GM18526 (cell line): ENCODE data around the gene CLPTM1L.

ENCODE experiments used
- POLR2A ChIP-seq: IDR thresholded peaks from 3 replicates; pipeline ENCODE4 v1.6.1; 2011; ENCODE audit not compliant: insufficient read length; ENCODE audit errors: extremely low read depth

CLPTM1L gene, protein sequence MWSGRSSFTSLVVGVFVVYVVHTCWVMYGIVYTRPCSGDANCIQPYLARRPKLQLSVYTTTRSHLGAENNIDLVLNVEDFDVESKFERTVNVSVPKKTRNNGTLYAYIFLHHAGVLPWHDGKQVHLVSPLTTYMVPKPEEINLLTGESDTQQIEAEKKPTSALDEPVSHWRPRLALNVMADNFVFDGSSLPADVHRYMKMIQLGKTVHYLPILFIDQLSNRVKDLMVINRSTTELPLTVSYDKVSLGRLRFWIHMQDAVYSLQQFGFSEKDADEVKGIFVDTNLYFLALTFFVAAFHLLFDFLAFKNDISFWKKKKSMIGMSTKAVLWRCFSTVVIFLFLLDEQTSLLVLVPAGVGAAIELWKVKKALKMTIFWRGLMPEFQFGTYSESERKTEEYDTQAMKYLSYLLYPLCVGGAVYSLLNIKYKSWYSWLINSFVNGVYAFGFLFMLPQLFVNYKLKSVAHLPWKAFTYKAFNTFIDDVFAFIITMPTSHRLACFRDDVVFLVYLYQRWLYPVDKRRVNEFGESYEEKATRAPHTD

DNA sequence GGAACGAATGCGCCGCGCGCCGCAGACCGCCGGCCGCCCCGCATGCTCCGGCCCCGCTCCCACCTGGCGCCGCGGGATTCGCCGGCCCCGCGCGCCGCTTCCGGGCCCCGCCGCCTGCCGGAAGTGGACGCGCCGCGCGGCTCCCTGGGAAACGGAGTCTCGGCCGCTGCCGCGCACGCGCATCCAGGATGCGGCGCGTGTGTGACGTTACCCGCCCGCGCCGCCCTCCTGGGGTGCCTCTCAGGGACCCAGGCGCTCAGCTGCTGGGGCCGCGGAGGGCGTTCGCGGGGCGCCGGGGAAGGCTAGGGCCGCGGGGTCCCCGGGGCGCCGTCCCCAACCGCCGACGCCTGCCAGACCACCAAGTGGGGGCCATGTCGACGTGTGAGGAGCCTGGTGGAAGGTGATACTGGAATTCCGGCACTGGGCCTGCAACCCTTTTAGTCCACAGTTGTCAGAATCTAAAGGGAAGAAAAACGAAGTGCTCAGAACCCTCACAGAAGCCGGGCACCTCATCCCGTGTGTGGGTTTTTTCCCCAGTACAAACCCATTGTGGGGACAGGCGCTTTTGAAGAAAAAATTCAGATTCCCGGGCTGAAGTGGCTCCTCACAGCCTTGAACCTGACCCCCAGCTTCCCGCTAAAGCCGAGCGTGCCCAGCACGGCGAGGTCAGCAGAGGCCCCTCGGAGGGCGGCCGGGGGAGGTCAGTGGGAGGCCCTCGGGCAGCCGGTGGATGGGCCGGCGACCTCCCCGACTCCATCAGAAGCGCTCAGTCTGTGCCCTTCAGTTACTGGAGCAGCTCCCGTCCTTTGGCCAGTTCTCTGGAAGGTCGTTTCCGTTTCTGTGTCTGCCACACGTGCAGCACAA is at the start of gene CLPTM1L:
CLPTM1L (minus strand) TSS at position 125 of the 864 bp plus-strand sequence. CDS start 258 bp downstream, outside the sequence.
- peak; percentile 75 for TF ChIP-seq POLR2A

DNA sequence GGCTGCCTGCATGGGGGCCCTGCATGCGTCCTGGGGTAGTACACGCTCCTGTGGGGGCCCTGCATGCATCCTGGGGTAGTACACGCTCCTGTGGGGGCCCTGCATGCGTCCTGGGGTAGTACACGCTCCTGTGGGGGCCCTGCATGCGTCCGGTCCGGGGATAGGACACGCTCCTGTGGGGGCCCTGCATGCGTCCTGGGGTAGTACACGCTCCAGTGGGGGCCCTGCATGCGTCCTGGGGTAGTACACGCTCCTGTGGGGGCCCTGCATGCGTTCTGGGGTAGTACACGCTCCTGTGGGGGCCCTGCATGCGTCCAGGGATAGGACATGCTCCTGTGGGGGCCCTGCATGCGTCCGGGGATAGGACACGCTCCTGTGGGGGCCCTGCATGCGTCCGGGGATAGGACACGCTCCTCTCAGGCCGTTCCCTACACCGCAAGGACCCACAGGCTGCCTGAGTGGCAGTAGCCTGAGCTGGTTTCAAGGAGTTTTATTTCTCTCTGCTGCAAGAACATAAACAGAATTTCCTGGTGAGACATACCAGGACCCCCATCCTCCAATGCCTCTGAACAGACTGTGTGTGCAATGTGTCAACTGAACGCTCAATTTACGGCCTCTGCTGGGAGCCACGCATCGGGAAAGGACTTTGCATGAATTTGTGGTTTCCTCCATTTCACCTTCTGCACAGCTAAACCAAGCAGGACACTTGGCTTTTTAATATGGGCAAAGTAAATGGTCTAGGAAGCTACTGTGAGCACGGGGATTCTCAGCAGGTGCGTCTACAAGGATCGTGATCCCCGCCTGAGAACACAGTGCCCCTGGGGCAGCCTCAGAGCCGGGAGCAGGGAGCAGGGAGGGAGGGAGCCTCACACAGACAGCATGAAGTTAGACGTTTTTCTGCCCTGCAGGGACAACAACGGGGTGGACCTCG is 48.9 kb upstream of the CLPTM1L start:
- TF ChIP-seq POLR2A, result no peak

DNA sequence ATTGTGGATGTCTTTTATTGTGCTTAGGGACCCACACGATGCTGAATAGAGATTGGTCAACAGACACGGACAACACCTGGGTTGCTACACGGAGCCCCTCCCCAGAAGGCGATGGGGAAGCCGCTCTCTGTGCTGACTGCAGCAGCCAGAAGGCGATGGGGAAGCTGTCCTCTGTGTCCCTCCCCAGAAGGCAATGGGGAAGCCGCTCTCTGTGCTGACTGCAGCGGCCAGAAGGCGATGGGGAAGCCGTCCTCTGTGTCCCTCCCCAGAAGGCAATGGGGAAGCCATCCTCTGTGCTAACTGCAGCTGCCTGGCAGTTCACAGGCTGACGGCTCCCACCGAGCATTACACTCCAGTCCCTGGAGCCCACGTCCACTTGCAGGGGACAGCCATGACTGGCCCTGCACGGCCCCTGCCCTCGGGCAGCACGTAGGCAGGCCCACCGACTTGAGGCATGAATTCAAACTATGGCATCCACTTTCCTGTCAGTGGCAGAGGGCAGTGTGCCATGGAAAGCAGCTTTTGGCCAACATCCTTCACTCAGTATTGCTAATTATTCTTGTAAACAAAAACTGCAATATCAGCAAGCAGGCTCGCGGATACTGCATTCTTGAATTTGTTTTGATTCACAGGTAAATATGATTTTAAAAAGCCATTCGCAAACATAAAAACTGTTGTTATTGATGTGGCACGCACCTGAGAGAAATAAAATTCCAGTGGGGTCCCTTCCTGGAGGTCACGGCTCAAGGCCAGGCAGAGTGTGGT is 48.1 kb upstream of the CLPTM1L start:
- no peak for TF ChIP-seq POLR2A

DNA sequence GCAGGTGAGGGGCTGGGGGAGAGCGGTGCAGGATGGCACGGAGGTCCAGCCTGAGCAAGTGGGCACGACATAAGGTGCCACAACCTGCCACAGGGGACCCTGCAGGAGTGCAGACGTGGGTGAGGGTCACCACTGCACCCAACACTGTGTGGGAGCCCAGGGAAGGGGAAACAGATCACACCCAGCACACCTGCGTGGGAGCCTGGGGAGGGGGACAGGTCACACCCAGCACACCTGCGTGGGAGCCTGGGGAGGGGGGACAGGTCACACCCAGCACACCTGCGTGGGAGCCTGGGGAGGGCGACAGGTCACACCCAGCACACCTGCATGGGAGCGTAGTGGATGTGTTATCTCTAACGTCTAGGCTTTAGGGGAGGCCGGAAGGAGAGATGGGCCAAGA is 47.4 kb upstream of the CLPTM1L start:
- TF ChIP-seq POLR2A, result no peak

DNA sequence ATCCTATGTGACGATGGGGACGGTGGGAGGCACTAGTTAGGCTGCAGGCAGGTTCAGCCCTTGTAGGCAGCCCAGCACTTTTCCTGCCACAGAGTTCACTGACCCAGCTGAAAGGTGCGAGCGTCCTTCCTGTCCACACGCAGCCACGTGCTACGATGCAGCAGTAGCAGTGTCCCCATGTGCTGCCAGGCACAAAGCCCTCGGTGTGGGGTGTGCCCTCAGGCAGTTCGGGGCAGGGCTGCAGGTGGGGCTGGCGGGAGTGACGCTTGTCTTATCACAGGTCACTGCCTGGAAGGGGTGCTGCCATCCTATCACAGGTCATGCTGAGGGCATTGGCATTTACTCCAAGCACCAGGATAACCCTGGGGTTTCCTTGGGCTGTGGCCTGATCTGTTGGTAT is 46.8 kb upstream of the CLPTM1L start:
- no peak for TF ChIP-seq POLR2A

DNA sequence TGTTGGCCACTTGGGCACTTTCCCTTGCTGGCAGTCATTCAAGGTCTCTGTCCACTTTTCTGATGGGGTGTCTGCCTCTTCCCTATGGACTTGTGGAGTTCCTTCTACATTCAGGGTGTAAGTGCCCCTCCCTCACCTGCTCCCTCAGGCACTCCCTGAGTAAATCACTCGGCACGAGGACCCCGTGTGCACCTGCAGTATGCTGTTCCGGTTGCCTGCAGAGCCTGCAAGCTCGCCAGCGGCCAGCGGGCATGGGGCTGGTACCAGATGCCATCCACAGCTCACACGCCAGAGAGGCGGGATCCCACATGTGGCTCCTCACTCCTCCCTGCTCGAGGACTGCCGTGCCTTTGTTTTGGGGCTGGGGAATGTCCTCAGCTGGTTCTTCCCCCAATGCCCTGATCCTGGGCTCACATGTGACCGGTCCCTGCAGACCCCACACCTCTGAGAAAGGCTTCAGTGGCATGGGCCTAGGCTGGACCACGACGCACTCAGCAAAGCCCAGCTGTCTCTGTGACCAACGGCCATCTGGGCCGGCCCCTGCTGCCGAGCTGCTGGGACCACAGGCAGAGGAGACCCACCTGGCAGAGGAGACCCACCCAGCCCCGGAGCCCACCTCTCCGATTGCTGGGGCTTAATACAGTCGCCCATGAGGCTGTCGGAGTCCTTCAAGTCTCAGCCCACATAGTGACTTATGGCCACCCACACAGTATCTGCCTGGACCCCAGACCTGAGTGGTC is 46.1 kb upstream of the CLPTM1L start:
- TF ChIP-seq POLR2A, result no peak

DNA sequence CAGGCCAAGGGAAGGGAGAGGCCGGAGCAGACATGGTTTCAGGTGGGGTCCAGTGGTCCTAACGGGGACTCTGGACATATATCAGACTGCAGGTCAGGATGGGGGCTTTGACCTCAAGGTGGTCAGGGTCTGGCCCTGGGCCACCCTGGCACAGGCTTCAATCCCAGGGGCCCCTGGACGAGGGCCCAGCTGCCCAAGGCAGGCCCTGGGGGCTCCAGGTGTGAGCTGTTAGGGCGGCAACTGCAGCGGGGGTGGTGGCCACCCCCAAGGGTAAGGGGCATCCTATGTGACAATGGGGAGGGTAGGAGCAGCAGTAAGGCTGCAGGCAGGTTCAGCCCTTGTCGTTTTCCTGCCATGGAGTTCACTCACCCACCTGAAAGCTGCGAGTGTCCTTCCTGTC is 45.4 kb upstream of the CLPTM1L start:
- no peak for TF ChIP-seq POLR2A

DNA sequence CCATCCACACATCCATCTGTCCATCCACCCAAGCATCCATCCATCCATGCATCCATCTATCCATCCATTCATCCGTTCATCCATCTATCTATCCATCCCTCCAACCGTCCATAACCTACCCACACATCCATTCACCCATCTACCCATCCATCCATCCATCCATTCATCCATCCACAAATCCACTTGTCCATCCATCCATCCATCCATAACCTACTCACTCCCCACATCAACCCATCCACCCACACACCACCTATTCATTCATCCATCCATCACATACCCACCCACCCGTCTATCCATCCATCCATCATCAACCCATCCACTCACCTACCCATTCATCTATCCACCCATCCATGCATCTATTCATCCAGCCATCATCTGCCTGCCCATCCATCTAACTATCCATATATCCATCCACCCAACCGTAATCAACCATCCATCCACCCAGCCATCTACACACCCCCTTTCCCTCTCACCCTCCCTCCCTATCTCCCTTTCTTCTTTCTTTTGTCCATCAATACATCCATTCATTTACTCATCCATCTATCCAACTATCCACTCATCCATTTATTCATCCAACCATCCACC is 43.6 kb upstream of the CLPTM1L start:
- no peak for TF ChIP-seq POLR2A

DNA sequence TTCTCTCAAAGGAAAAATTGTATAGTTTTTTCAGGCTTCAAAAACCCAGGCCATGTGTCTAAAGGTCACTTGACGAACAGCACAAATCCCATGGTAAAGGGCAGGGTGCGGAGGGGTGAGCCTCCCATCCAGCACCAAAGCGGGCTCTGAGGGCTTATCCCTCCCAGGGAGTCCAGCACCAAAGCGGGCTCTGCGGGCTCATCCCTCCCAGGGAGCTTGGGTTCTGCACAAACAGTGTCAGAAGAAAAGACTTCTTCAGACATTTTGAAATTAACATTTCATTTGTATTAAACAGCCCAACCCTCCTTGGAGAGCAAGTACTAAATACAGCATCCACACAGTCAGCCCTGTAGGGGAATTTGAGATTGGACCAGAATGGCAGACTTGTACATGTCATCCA is 43.0 kb upstream of the CLPTM1L start:
- TF ChIP-seq POLR2A, result no peak

DNA sequence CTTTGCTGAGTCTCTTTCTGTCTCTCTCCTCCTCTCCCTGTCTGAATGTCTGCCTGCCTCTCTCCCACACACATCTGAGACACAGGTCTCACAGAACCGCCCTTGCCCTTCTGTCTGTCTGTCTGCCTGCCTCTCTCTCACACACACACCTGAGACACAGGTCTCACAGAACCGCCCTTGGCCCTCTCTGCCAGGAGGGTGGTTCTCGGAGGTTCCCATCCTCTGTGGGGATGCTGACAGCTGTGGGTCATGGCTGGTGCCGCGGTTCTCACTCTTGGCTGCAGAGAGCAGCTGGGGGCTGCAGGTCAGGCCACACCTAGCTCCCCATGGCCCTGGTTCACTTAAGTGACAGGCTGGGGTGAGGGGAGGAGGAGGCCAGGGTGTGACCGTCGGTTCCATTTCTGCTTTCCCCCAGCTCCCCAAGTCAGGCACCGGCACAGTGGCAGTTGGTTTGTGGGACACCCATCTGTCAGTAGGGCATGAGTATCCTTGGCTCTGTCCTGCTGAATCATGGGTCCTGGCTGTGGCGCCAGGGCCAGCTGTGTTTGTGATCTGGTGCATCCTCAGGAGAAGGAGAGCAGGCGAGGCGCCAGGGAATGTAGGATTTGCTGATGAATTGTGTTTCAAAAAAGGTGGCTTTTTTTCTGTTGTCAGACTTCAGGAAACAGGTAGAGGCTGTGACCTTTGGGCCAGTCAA is 42.3 kb upstream of the CLPTM1L start:
- no peak for TF ChIP-seq POLR2A

DNA sequence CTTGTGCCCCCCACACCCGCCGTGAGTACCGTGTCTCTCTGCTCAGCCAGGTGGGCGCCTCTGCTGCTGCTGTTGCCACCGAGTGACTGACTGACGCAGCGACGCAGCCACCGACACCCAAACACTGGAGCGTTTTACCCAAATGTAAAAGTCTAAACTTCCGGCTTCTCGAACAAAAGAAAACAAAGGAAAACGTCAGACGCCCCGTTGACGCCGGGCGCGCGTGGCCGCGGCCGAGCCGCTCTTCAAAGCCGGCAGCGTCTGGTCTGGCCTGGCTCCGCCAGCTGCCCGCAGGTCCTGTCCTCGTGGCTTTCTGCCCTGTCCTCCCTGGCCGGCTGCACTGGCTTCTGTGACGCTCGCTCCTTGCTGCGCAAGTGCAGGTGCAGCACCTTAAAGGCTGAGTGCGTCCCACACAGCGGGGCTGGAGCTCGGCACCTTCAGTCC is 41.4 kb upstream of the CLPTM1L start:
- no peak for TF ChIP-seq POLR2A
